ENCODE results near the gene AP5Z1. TPM values are rescaled to one million over a fixed set of nuclear protein-coding genes. Genes with fewer than 3 reads are reported as not detected.

AP5Z1 gene
- total and polyA plus RNA-seq, 2 donors (not counting 1 experiment from before 2014, with no cell fraction given), result 11.1 to 32.2 TPM

GRCh38 chr7:4837803-4838625 lies 62.6 kb downstream of the AP5Z1 start:
- H3K4me2 ChIP-seq (ENCODE audit: extremely low read depth, insufficient read depth, low read length), result no peak overlapping the region

GRCh38 chr7:4838626-4839334 lies 63.4 kb downstream of the AP5Z1 start:
- Histone ChIP-seq H3K27ac (ENCODE audit: insufficient read depth, low read length) (no peak overlapping the region), H3K4me2 (ENCODE audit: extremely low read depth, insufficient read depth, low read length) (no peak overlapping the region), H3K36me3 (ENCODE audit: control insufficient read depth, insufficient read depth, low read length) (no peaks in the 10 kb centered on the region), H3K9me3 (ENCODE audit: control insufficient read depth, insufficient read depth, low read depth, low read length) (no peaks in the 10 kb centered on the region), H3K79me2 (ENCODE audit: control insufficient read depth, insufficient read depth, low read length) (no peaks in the 10 kb centered on the region), H3K4me1 (ENCODE audit: control insufficient read depth, extremely low read depth, insufficient read depth, low read length) (no peaks in the 10 kb centered on the region), H2AFZ (ENCODE audit: low read length) (no peak overlapping the region), H3K9ac (ENCODE audit: insufficient read depth, low read length) (no peak overlapping the region), H3K4me3 (replicated peaks in 1 of 4; ENCODE audit: control extremely low read depth in 1 of 4, insufficient read depth in 1 of 4, low read depth in 3 of 4, low read length in 4 of 4) (no peak overlapping the region), H4K20me1 (ENCODE audit: control insufficient read depth, extremely low read depth, insufficient read depth, low read length) (no peaks in the 10 kb centered on the region), H3K27me3 (ENCODE audit: control insufficient read depth, insufficient read depth, low read length) (no peaks in the 10 kb centered on the region)
- TF ChIP-seq EZH2 (IDR thresholded peaks at IDR 0.05; ENCODE audit: low read length, missing control alignments) (no peak), CTCF (conservative IDR thresholded peaks at IDR 0.05 in 1 of 2, IDR thresholded peaks at IDR 0.05 in 1 of 2; ENCODE audit: low read depth in 1 of 2, low read length in 2 of 2) (no peak)
- DNase-seq (ENCODE audit: low read depth in 2 of 2), result no peak

More at GRCh38 chr7:4837803-4838625, 62.6 kb downstream of the AP5Z1 start:
- Histone ChIP-seq H3K79me2 (ENCODE audit: control insufficient read depth, insufficient read depth, low read length) (no peaks in the 10 kb centered on the region), H3K27me3 (ENCODE audit: control insufficient read depth, insufficient read depth, low read length) (no peaks in the 10 kb centered on the region), H2AFZ (ENCODE audit: low read length) (no peak overlapping the region), H3K4me1 (ENCODE audit: control insufficient read depth, extremely low read depth, insufficient read depth, low read length) (no peaks in the 10 kb centered on the region), H3K9ac (ENCODE audit: insufficient read depth, low read length) (no peak overlapping the region), H3K4me3 (replicated peaks in 1 of 4; ENCODE audit: control extremely low read depth in 1 of 4, insufficient read depth in 1 of 4, low read depth in 3 of 4, low read length in 4 of 4) (no peak overlapping the region), H4K20me1 (ENCODE audit: control insufficient read depth, extremely low read depth, insufficient read depth, low read length) (no peaks in the 10 kb centered on the region), H3K27ac (ENCODE audit: insufficient read depth, low read length) (no peak overlapping the region), H3K36me3 (ENCODE audit: control insufficient read depth, insufficient read depth, low read length) (no peaks in the 10 kb centered on the region), H3K9me3 (ENCODE audit: control insufficient read depth, insufficient read depth, low read depth, low read length) (no peaks in the 10 kb centered on the region)
- no peak for DNase-seq (ENCODE audit: low read depth in 2 of 2)
- no peak for TF ChIP-seq CTCF (conservative IDR thresholded peaks at IDR 0.05 in 1 of 2, IDR thresholded peaks at IDR 0.05 in 1 of 2; ENCODE audit: low read depth in 1 of 2, low read length in 2 of 2)
- no peak for TF ChIP-seq EZH2 (IDR thresholded peaks at IDR 0.05; ENCODE audit: low read length, missing control alignments)

GRCh38 chr7:4840079-4840501 lies 64.7 kb downstream of the AP5Z1 start:
- Histone ChIP-seq H3K27ac (ENCODE audit: insufficient read depth, low read length) (no peak overlapping the region), H3K27me3 (ENCODE audit: control insufficient read depth, insufficient read depth, low read length) (no peaks in the 10 kb centered on the region), H3K9me3 (ENCODE audit: control insufficient read depth, insufficient read depth, low read depth, low read length) (no peaks in the 10 kb centered on the region), H3K36me3 (ENCODE audit: control insufficient read depth, insufficient read depth, low read length) (no peaks in the 10 kb centered on the region), H3K9ac (ENCODE audit: insufficient read depth, low read length) (no peak overlapping the region), H3K4me1 (ENCODE audit: control insufficient read depth, extremely low read depth, insufficient read depth, low read length) (no peaks in the 10 kb centered on the region), H2AFZ (ENCODE audit: low read length) (no peak overlapping the region), H3K4me2 (ENCODE audit: extremely low read depth, insufficient read depth, low read length) (no peak overlapping the region), H3K79me2 (ENCODE audit: control insufficient read depth, insufficient read depth, low read length) (no peaks in the 10 kb centered on the region), H3K4me3 (replicated peaks in 1 of 4; ENCODE audit: control extremely low read depth in 1 of 4, insufficient read depth in 1 of 4, low read depth in 3 of 4, low read length in 4 of 4) (no peak overlapping the region), H4K20me1 (ENCODE audit: control insufficient read depth, extremely low read depth, insufficient read depth, low read length) (no peaks in the 10 kb centered on the region)
- TF ChIP-seq EZH2 (IDR thresholded peaks at IDR 0.05; ENCODE audit: low read length, missing control alignments), result no peak
- no peak for TF ChIP-seq CTCF (conservative IDR thresholded peaks at IDR 0.05 in 1 of 2, IDR thresholded peaks at IDR 0.05 in 1 of 2; ENCODE audit: low read depth in 1 of 2, low read length in 2 of 2)
- no peak for DNase-seq (ENCODE audit: low read depth in 2 of 2)
